CD14-positive monocyte (primary cell): ENCODE data around the gene CDCP2. TPM values are rescaled to one million over a fixed set of nuclear protein-coding genes. Genes with fewer than 3 reads are reported as not detected.

Experiments used
- DNase-seq, 3 donors: peaks; one replicate each; pipeline ENCODE4 v3.0.0-alpha.2; 2011 to 2022
- H2AFZ ChIP-seq: 2 replicates; pipeline ENCODE4 v1.6.0; 2012; ENCODE audit warnings: mild to moderate bottlenecking, low read depth, low read length, inconsistent platforms; ENCODE audit not compliant: insufficient read depth, poor library complexity, severe bottlenecking
- H3K27ac ChIP-seq, 2 donors: 1 replicate in 1 of 2; 2 replicates in 1 of 2; pipeline ENCODE4 v1.5.1; 2012 to 2013; ENCODE audit warnings: low read length in 2 of 2, control low read depth in 1 of 2, inconsistent platforms in 1 of 2, low read depth in 1 of 2, mild to moderate bottlenecking in 1 of 2
- H3K27me3 ChIP-seq, 2 donors: one replicate each; pipeline versions ENCODE4 v1.6.0 to v1.6.1; 2011 to 2013; ENCODE audit warnings: low read length in 2 of 2; ENCODE audit not compliant: control insufficient read depth in 2 of 2, insufficient read depth in 2 of 2
- H3K36me3 ChIP-seq, 2 donors: replicated peaks in 1 of 2; 1 replicate in 1 of 2; 2 replicates in 1 of 2; pipeline versions ENCODE4 v1.5.1 to v1.6.1; 2012 to 2013; ENCODE audit warnings: low read length in 2 of 2, control low read depth in 1 of 2, inconsistent platforms in 1 of 2, mild to moderate bottlenecking in 1 of 2; ENCODE audit not compliant: insufficient read depth in 2 of 2, control insufficient read depth in 1 of 2
- H3K4me1 ChIP-seq, 2 donors: 1 replicate in 1 of 2; 2 replicates in 1 of 2; pipeline versions ENCODE4 v1.5.1 to v1.6.1; 2012 to 2013; ENCODE audit warnings: low read length in 2 of 2, control low read depth in 1 of 2, inconsistent platforms in 1 of 2, mild to moderate bottlenecking in 1 of 2, moderate library complexity in 1 of 2; ENCODE audit not compliant: insufficient read depth in 2 of 2, control insufficient read depth in 1 of 2
- H3K4me2 ChIP-seq: replicated peaks from 2 replicates; pipeline ENCODE3; 2012; ENCODE audit warnings: low read length, moderate library complexity, mild to moderate bottlenecking; ENCODE audit not compliant: poor library complexity, severe bottlenecking; ENCODE audit errors: extremely low read depth
- H3K4me3 ChIP-seq, 3 experiments: fragments of 200-600 bp in 1 of 3; sonication (generic) in 1 of 3; replicated peaks in 1 of 3; 1 replicate in 2 of 3; 2 replicates in 1 of 3; pipeline ENCODE4 v1.5.1; 2011 to 2013; ENCODE audit warnings: low read length in 3 of 3, mild to moderate bottlenecking in 3 of 3, control low read depth in 2 of 3, low read depth in 2 of 3, inconsistent platforms in 1 of 3, moderate library complexity in 1 of 3
- H3K79me2 ChIP-seq: 2 replicates; pipeline ENCODE4 v1.6.0; 2012; ENCODE audit warnings: mild to moderate bottlenecking, control low read depth, inconsistent platforms, low read length, moderate library complexity; ENCODE audit not compliant: insufficient read depth
- H3K9ac ChIP-seq: 2 replicates; pipeline ENCODE4 v1.6.0; 2017; ENCODE audit warnings: low read length, mild to moderate bottlenecking; ENCODE audit not compliant: insufficient read depth, poor library complexity, severe bottlenecking
- H3K9me3 ChIP-seq, 2 donors: replicated peaks in 1 of 2; 1 replicate in 1 of 2; 2 replicates in 1 of 2; pipeline versions ENCODE4 v1.5.1 to v1.6.1; 2012 to 2013; ENCODE audit warnings: low read length in 2 of 2, control low read depth in 1 of 2; ENCODE audit not compliant: control insufficient read depth in 1 of 2, insufficient read depth in 1 of 2
- H4K20me1 ChIP-seq: 2 replicates; pipeline ENCODE4 v1.6.0; 2012; ENCODE audit warnings: mild to moderate bottlenecking, low read length, control low read depth, moderate library complexity; ENCODE audit not compliant: insufficient read depth
- H3K27ac Mint-ChIP-seq, 7 donors: one replicate each; pipeline ENCODE4 v1.8.0; 2020; ENCODE audit warnings: mild to moderate bottlenecking in 7 of 7, mixed read lengths in 7 of 7, moderate library complexity in 6 of 7, inconsistent platforms in 2 of 7
- H3K27me3 Mint-ChIP-seq, 3 donors: one replicate each; pipeline ENCODE4 v1.8.0; 2021 to 2022; ENCODE audit warnings: low read depth in 3 of 3, mild to moderate bottlenecking in 3 of 3, mixed read lengths in 3 of 3, moderate library complexity in 3 of 3, inconsistent platforms in 1 of 3
- H3K36me3 Mint-ChIP-seq, 2 donors: one replicate each; pipeline ENCODE4 v1.8.0; 2020; ENCODE audit warnings: mixed read lengths in 2 of 2, inconsistent platforms in 1 of 2, mild to moderate bottlenecking in 1 of 2
- H3K4me1 Mint-ChIP-seq: one replicate; pipeline ENCODE4 v1.8.0; 2020; ENCODE audit warnings: mild to moderate bottlenecking, mixed read lengths
- H3K4me3 Mint-ChIP-seq, 2 donors: one replicate each; pipeline ENCODE4 v1.8.0; 2020; ENCODE audit warnings: mild to moderate bottlenecking in 2 of 2, mixed read lengths in 2 of 2, moderate library complexity in 1 of 2
- H3K9me3 Mint-ChIP-seq, 7 donors: one replicate each; pipeline ENCODE4 v1.8.0; 2020 to 2022; ENCODE audit warnings: mixed read lengths in 7 of 7, mild to moderate bottlenecking in 6 of 7, moderate library complexity in 6 of 7, inconsistent platforms in 2 of 7
- CTCF ChIP-seq: fragments of 200-600 bp; IDR thresholded peaks from one replicate; pipeline ENCODE4 v1.8.0; 2022; ENCODE audit warnings: antibody characterized with exemption, mild to moderate bottlenecking
- WGBS: methylation state at CpG from one replicate; pipeline ENCODE4 v1.1.5; 2013; ENCODE audit warnings: missing lambda C conversion rate; ENCODE audit not compliant: insufficient coverage; 5-methylcytosine and 5-hydroxymethylcytosine counted together
- intact Hi-C, 2 donors: fragments of 100-400 bp; cut with micrococcal nuclease; formaldehyde crosslinking; loops; one replicate each; pipeline versions ENCODE4 v1.15.0 to v1.15.1; 2023
- polyA plus RNA-seq, 3 donors: library from polyadenylated mRNA; depleted of rRNA in 1 of 3; unstranded in 2 of 3; stranded (reverse) in 1 of 3; fragments of 300-500 nt in 2 of 3; fragments of >200 nt in 1 of 3; fragmentation: Illumina TruSeq in 2 of 3; gene quantifications; 1 replicate in 2 of 3; 2 replicates in 1 of 3; pipeline ENCODE4 v1.2.3, GENCODE V29; 2012 to 2021

Gene CDCP2
- polyA plus RNA-seq, 3 donors: 0.09 TPM; not detected in 2

DNA sequence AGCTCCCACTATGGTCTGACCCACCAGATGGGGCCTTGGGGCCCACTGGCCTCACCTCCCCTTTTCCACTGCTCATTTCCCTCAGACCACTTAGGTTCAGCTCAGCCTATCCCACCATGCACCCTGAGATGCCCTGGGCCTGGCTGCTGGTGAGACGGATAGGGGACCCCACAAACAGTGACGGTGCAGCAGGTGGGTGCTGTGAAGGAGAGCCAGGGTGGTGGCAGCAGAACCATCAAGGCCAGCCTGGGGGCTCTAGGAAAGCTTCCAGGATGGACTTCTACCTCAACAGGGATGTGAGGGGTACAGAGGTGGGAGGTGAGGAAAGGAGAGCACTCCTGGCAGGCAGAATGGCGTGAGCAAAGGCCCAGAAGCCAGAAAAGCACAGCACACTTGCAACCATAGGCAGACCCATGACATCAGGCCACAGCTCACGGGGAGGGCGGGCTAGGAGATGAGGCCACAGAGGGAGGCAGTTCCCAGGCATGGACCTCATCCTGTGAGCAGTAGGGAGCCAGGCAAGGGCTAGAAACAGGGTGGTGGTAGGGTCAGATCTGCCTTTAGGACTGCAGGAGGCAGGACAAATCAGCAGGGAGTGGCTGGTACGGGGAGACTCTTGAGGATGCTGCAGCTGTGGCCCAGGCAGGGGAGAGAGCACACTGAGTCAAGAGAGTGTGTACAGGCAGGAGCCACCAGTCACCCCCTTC, 24.0 kb upstream of the CDCP2 start:
- H3K9me3 ChIP-seq: no peaks in the 10 kb centered on the region
- H3K4me1 Mint-ChIP-seq: peaks cover 5% of the 10 kb centered on the region
- WGBS: 100% methylated on average over 4 of the region's 6 CpGs
- H3K4me2 ChIP-seq: no peak overlapping the region
- no peak for TF ChIP-seq CTCF
- no peaks in the 10 kb centered on the region for H3K79me2 ChIP-seq
- H4K20me1 ChIP-seq: no peaks in the 10 kb centered on the region
- no peak overlapping the region for H3K9ac ChIP-seq
- no peaks in the 10 kb centered on the region for H3K4me1 ChIP-seq
- H3K9me3 Mint-ChIP-seq: no peaks in the 10 kb centered on the region
- H3K27ac Mint-ChIP-seq: peak overlapping the region in 2 of 7 donors; percentile 28 to 60
- peaks cover 0 to 2% (median 0%) of the 10 kb centered on the region in 3 donors for H3K27me3 Mint-ChIP-seq
- no peak overlapping the region for H3K27ac ChIP-seq
- H3K4me3 Mint-ChIP-seq: no peak overlapping the region
- intact Hi-C loops: no loop called here
- no peak for DNase-seq
- no peak overlapping the region for H2AFZ ChIP-seq
- peaks cover 14 to 25% of the 10 kb centered on the region in 2 donors for H3K36me3 Mint-ChIP-seq
- H3K27me3 ChIP-seq: no peaks in the 10 kb centered on the region
- H3K4me3 ChIP-seq: no peak overlapping the region
- peaks cover 16 to 17% of the 10 kb centered on the region in 2 donors for H3K36me3 ChIP-seq

DNA sequence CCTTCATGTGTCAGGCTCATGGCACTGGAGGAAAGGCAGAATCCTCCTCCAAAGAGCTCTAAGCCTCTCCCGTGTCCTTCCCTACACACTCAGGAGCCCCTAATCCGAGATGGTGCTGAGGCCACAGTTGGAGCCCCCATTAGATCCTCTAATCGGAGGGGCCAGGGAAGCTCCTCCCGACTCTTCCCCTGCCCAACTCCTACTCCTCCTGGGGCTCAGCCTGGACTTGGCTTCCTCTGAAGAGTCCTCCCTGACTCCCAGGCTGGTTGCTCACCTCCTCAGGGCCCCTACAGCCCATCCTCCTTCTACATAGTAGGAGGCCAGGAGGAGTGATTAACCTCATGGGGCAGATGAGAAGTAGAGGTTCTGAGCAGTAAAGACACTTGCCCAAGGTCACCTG, 21.3 kb upstream of the CDCP2 start:
- H3K27ac ChIP-seq: no peak overlapping the region
- TF ChIP-seq CTCF: no peak

More for the DNA sequence above, 21.3 kb upstream of the CDCP2 start:
- peaks cover 4% of the 10 kb centered on the region for H3K4me1 Mint-ChIP-seq
- no peak overlapping the region for H3K4me3 Mint-ChIP-seq
- Histone ChIP-seq H3K9me3 (no peaks in the 10 kb centered on the region), H2AFZ (no peak overlapping the region), H4K20me1 (no peaks in the 10 kb centered on the region), H3K36me3 (peaks cover 15 to 17% of the 10 kb centered on the region in 2 donors), H3K27me3 (no peaks in the 10 kb centered on the region), H3K4me2 (no peak overlapping the region), H3K4me1 (no peaks in the 10 kb centered on the region), H3K79me2 (no peaks in the 10 kb centered on the region), H3K9ac (no peak overlapping the region), H3K4me3 (no peak overlapping the region)
- H3K27me3 Mint-ChIP-seq: peaks cover 0 to 1% (median 0%) of the 10 kb centered on the region in 3 donors
- H3K9me3 Mint-ChIP-seq: no peaks in the 10 kb centered on the region
- WGBS: 83% methylated on average over 3 of the region's 4 CpGs
- no peak for DNase-seq
- H3K36me3 Mint-ChIP-seq: peaks cover 10 to 20% of the 10 kb centered on the region in 2 donors
- intact Hi-C loops: no loop called here
- no peak overlapping the region for H3K27ac Mint-ChIP-seq
